A673 (cell line): ENCODE results near the gene DHRS7C. TPM values are rescaled to one million over a fixed set of nuclear protein-coding genes. Genes with fewer than 3 reads are reported as not detected.

Experiments used
- BruUV-seq: library from RNA; stranded (reverse); fragments of 400-500 nt; replicated peaks from 2 replicates; lab custom pipeline; 2021; lab: Mats Ljungman, UMichigan
- CTCF ChIA-PET: fragments of 300-600 bp; sonication (Branson Sonifier 250); formaldehyde crosslinking; loops from one replicate; lab custom pipeline; 2022; ENCODE audit warnings: antibody characterized with exemption; lab: Charles Lee
- POLR2A ChIA-PET: fragments of 300-600 bp; sonication (Branson Sonifier 250); formaldehyde crosslinking; loops from one replicate; lab custom pipeline; 2022; ENCODE audit warnings: antibody characterized with exemption; ENCODE audit not compliant: low non-redundant PET; lab: Charles Lee
- DNase-seq: peaks from one replicate; pipeline ENCODE4 v3.0.0-alpha.2; 2015; ENCODE audit warnings: low spot score
- H3K27ac ChIP-seq: fragments of 200-600 bp; sonication (generic); 2 replicates; pipeline ENCODE4 v1.5.1; 2016; ENCODE audit warnings: mixed run types, low read depth, mild to moderate bottlenecking, mixed read lengths, antibody characterized with exemption, low read length; ENCODE audit not compliant: poor library complexity, severe bottlenecking
- H3K27me3 ChIP-seq: fragments of 200-600 bp; sonication (generic); replicated peaks from 2 replicates; pipeline ENCODE4 v1.6.1; 2017; ENCODE audit warnings: mixed run types, low read depth, mild to moderate bottlenecking, mixed read lengths, antibody characterized with exemption, low read length; ENCODE audit not compliant: insufficient read depth, poor library complexity
- H3K36me3 ChIP-seq: fragments of 200-600 bp; sonication (generic); 2 replicates; pipeline ENCODE4 v1.6.1; 2016; ENCODE audit warnings: mixed run types, mild to moderate bottlenecking, mixed read lengths, antibody characterized with exemption, low read length; ENCODE audit not compliant: insufficient read depth, poor library complexity, severe bottlenecking
- H3K4me1 ChIP-seq: fragments of 200-600 bp; sonication (generic); 2 replicates; pipeline ENCODE4 v1.6.1; 2017; ENCODE audit warnings: mixed run types, mild to moderate bottlenecking, mixed read lengths, antibody characterized with exemption, low read length; ENCODE audit not compliant: insufficient read depth, poor library complexity, severe bottlenecking
- H3K4me3 ChIP-seq: fragments of 200-600 bp; sonication (generic); 2 replicates; pipeline ENCODE4 v1.5.1; 2016; ENCODE audit warnings: low read depth, mixed run types, mild to moderate bottlenecking, mixed read lengths, low read length; ENCODE audit not compliant: poor library complexity, severe bottlenecking
- H3K9me3 ChIP-seq: fragments of 200-600 bp; sonication (generic); 2 replicates; pipeline ENCODE4 v1.6.1; 2016; ENCODE audit warnings: mixed run types, low read depth, mild to moderate bottlenecking, mixed read lengths, antibody characterized with exemption, low read length; ENCODE audit not compliant: poor library complexity, severe bottlenecking
- CTCF ChIP-seq: fragments of 300-800, 200-600 bp; sonication (generic); conservative IDR thresholded peaks from 2 replicates; pipeline ENCODE4 v1.5.1; 2017; ENCODE audit warnings: low read depth, mild to moderate bottlenecking, antibody characterized with exemption, low read length, moderate library complexity, mixed read lengths
- EZH2 ChIP-seq: fragments of 200-600 bp; sonication (generic); IDR thresholded peaks from 2 replicates; pipeline ENCODE4 v1.6.1; 2017; ENCODE audit warnings: borderline replicate concordance, low read depth, mild to moderate bottlenecking, mixed read lengths, antibody characterized with exemption, low read length; ENCODE audit not compliant: poor library complexity, severe bottlenecking
- intact Hi-C: fragments of 100-400 bp; cut with micrococcal nuclease; formaldehyde crosslinking; loops from one replicate; pipeline ENCODE4 v1.10.0; 2022; ENCODE audit not compliant: unreplicated experiment
- total RNA-seq: library from RNA; stranded (reverse); gene quantifications from 2 replicates; pipeline ENCODE4 v1.2.3, GENCODE V29; 2021

DHRS7C gene
- total RNA-seq, 1 experiment from 2014 or later: not detected

- CTCF ChIA-PET: no interaction called here
- H3K9me3 ChIP-seq: no peaks in the 10 kb centered on the region
- no TSS peak for BruUV-seq
- POLR2A ChIA-PET: no interaction called here
- H3K27ac ChIP-seq: no peak overlapping the region
- no peak overlapping the region for H3K4me3 ChIP-seq
- no peak for DNase-seq
- H3K27me3 ChIP-seq: peaks cover 20% of the 10 kb centered on the region
- H3K4me1 ChIP-seq: no peaks in the 10 kb centered on the region
- no peak for TF ChIP-seq EZH2
- TF ChIP-seq CTCF: no peak
- intact Hi-C loops: no loop called here
- no peaks in the 10 kb centered on the region for H3K36me3 ChIP-seq
These were observed 42.5 kb upstream of the DHRS7C start for GRCh38 chr17:9833922-9834321.

DNA sequence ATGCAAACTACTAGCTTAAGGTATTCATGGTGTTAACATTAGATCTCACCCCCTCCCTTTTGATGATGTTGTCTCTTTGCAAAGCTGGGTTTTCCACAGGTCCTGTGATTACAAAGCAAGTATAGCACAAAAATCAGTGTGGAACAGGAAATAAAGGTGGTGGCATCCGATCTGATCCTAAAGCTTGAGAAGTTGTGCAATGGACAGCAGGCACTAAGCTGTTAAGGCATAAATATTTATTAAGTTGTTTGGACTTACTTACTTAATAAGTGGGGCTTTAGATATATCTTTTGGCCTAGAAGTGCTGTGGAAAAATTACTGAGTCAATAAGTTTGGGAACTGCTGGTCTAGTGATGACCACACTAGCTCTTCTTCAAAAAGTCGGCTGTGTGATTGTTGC is 39.3 kb upstream of the DHRS7C start:
- intact Hi-C loops: no loop called here
- ChIA-PET POLR2A (no interaction called here), CTCF (interaction anchor here (0.5 kb wide), 1 partner anchor 834 kb away, joined by 6 read pairs; no protein-coding TSS in a partner anchor)
- Histone ChIP-seq H3K4me3 (no peak overlapping the region), H3K9me3 (no peaks in the 10 kb centered on the region), H3K27me3 (peaks cover 6% of the 10 kb centered on the region), H3K4me1 (no peaks in the 10 kb centered on the region), H3K36me3 (no peaks in the 10 kb centered on the region), H3K27ac (no peak overlapping the region)
- DNase-seq: no peak
- no TSS peak for BruUV-seq
- TF ChIP-seq EZH2 (no peak), CTCF (no peak)

GRCh38 chr17:9829343-9829742 is 38.0 kb upstream of the DHRS7C start:
- CTCF ChIA-PET: no interaction called here
- POLR2A ChIA-PET: no interaction called here
- BruUV-seq: no TSS peak
- Histone ChIP-seq H3K36me3 (no peaks in the 10 kb centered on the region), H3K4me1 (no peaks in the 10 kb centered on the region), H3K9me3 (no peaks in the 10 kb centered on the region), H3K27me3 (peaks cover 6% of the 10 kb centered on the region), H3K27ac (no peak overlapping the region), H3K4me3 (no peak overlapping the region)
- no peak for TF ChIP-seq EZH2
- TF ChIP-seq CTCF: no peak
- intact Hi-C loops: no loop called here
- DNase-seq: no peak
